ENCODE data around the gene CFLAR. TPM values are rescaled to one million over a fixed set of nuclear protein-coding genes. Genes with fewer than 3 reads are reported as not detected.

The CFLAR gene
- total RNA-seq: 46.1 and 50.0 TPM in 2 replicates
- long read RNA-seq, full-length matches to known transcripts: 38 of 68 reads
- long read RNA-seq, partial matches to known transcripts: 7 of 68 reads
- long read RNA-seq, other reads (novel, unspliced or antisense): 23 of 68 reads

DNA sequence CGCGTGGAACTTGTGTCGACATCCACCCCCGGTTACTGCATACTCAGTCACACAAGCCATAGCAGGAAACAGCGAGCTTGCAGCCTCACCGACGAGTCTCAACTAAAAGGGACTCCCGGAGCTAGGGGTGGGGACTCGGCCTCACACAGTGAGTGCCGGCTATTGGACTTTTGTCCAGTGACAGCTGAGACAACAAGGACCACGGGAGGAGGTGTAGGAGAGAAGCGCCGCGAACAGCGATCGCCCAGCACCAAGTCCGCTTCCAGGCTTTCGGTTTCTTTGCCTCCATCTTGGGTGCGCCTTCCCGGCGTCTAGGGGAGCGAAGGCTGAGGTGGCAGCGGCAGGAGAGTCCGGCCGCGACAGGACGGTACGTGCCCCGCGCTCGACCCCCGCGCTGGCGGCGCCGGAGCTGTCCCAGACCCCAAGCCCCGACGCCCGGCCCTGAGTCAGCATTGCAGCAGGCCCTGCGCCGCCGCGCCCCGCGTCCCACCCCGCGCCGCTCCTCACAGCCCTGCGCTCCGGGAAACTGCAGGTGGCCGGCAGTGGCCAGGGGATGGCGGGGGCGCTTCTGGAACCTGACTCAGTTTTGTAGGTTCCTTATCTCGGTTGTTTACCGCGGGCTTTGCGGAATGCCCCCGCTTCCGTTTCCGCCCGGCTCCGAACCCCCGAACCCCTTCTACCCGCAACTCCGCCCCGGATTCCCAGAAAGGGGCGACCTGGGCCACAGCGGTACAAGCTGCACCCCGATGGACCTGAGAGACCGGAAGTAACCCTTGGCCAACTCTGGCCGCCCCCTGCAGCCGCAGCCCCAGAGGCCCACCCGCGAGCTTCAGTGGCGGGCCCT is at the start of gene CFLAR:
Gene CFLAR (plus strand): TSS at position 50 of the 844 bp plus-strand sequence. CDS start 13,702 bp downstream, outside the sequence.
- TF ChIP-seq, protein P1, sequence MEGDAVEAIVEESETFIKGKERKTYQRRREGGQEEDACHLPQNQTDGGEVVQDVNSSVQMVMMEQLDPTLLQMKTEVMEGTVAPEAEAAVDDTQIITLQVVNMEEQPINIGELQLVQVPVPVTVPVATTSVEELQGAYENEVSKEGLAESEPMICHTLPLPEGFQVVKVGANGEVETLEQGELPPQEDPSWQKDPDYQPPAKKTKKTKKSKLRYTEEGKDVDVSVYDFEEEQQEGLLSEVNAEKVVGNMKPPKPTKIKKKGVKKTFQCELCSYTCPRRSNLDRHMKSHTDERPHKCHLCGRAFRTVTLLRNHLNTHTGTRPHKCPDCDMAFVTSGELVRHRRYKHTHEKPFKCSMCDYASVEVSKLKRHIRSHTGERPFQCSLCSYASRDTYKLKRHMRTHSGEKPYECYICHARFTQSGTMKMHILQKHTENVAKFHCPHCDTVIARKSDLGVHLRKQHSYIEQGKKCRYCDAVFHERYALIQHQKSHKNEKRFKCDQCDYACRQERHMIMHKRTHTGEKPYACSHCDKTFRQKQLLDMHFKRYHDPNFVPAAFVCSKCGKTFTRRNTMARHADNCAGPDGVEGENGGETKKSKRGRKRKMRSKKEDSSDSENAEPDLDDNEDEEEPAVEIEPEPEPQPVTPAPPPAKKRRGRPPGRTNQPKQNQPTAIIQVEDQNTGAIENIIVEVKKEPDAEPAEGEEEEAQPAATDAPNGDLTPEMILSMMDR (IDR thresholded peaks at IDR 0.05; ENCODE audit: unreplicated experiment): no peak
- H3K36me3 Mint-ChIP-seq (ENCODE audit: insufficient read depth): no peaks in the 10 kb centered on the region
- H3K27me3 Mint-ChIP-seq: no peaks in the 10 kb centered on the region
- no peaks in the 10 kb centered on the region for H3K9me3 Mint-ChIP-seq (ENCODE audit: low read depth)
- peaks cover 30% of the 10 kb centered on the region for H3K4me1 Mint-ChIP-seq (ENCODE audit: low read depth)
- H3K27ac Mint-ChIP-seq: peak within 1 kb of the TSS; percentile 99
- H3K4me3 Mint-ChIP-seq (ENCODE audit: low read depth): peak within 1 kb of the TSS; percentile 89
- DNase-seq (ENCODE audit: low spot score, unreplicated experiment): peak; percentile 40

DNA sequence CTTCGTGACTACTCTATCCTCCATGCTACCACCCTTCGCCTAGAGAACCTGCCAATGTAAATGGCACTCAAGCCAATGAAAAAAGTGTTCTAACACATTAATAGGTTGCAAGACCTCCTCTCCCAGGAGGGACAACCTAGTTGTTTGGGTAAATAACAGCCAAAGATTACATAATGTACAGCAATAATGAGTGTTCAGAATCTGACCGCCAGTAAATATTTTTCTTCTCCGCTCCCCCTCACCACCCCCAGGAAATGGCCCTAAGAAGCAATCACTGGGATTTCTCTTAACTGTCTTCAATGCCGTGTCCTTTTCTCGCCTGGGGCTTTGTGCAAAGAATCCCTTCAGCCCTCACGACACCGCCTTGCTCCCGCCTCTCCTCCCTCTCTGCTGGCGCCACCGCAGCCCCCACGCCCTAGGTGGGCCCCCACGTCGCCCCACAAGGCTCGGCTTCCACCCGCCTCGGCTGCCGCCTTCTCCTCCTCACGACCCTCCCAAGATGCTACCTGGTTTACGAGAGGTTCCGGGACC is 45.0 kb upstream of the CFLAR start:
- TF ChIP-seq, protein P1 (IDR thresholded peaks at IDR 0.05; ENCODE audit: unreplicated experiment): no peak
- Mint-ChIP-seq H3K9me3 (ENCODE audit: low read depth) (no peaks in the 10 kb centered on the region), H3K27ac (peak overlapping the region; percentile 96), H3K4me3 (ENCODE audit: low read depth) (peak overlapping the region; percentile 90), H3K27me3 (no peaks in the 10 kb centered on the region), H3K36me3 (ENCODE audit: insufficient read depth) (no peaks in the 10 kb centered on the region), H3K4me1 (ENCODE audit: low read depth) (peaks cover 24% of the 10 kb centered on the region)
- DNase-seq (ENCODE audit: low spot score, unreplicated experiment): peak; percentile 11

DNA sequence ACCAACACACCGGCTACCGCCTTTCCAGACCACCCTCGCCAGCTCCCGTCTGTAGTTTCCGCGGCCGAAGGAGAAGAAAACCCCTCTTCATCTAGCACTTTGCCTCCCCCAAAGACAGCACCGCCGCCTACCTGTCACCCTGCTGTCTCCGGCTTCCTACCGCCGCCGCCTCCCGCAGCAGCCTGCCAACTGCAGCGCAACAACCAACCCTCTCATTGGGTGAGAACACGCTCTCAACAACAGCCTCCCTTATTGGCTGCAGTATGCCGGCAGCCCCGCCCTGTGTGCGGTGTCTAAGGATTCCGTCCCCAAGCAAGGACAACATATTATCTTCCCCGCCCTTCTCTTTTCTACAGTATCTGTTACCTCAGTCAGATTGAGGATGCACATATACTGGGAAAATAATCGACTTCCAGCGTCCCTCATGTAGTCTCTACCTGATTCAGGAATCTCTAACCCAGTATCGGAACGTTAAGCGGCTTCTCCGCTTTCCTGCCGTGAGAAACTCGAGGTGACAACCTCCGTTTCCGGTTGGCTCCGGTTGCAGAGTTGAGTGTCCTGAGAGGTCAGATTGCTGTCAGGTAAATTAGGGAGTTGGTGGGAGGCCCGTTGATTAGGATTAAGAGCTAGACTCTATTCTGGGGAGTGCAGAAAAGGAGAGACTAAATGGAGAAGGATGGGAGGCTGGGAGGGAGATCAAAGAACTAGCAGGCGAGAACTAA is 44.3 kb upstream of the CFLAR start, which contains the start of the genes HYCC2 and NDUFB3:
Gene HYCC2 (minus strand): TSS at position 193 of the 722 bp plus-strand sequence. CDS start 47,662 bp downstream, outside the sequence.
Gene NDUFB3 (plus strand): TSS at position 523 of the 722 bp plus-strand sequence. CDS start 6,882 bp downstream, outside the sequence.
- Mint-ChIP-seq H3K4me1 (ENCODE audit: low read depth) (peaks cover 24% of the 10 kb centered on the region), H3K36me3 (ENCODE audit: insufficient read depth) (no peaks in the 10 kb centered on the region), H3K9me3 (ENCODE audit: low read depth) (no peaks in the 10 kb centered on the region), H3K4me3 (ENCODE audit: low read depth) (peak within 1 kb of the TSS; percentile 90), H3K27me3 (no peaks in the 10 kb centered on the region), H3K27ac (peak within 1 kb of the TSS; percentile 96)
- DNase-seq (ENCODE audit: low spot score, unreplicated experiment): peak; percentile 76
- TF ChIP-seq, protein P1 (IDR thresholded peaks at IDR 0.05; ENCODE audit: unreplicated experiment): peak; percentile 31

DNA sequence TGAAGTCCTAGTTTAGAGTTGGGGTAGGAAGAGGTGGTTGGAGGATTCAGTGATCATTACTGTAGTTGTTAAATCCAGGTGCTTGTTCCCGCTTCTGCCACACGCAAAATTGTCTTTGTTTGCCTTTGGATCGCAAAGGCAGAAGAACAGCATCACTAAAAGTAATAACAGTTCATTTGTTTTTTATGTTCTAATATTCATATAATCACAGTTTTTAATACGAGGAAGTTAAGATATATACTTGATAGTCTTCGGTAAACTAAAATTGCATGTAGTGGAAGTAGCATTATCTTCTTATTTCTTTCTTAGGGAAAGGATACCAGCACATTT is 43.8 kb upstream of the CFLAR start:
- Mint-ChIP-seq H3K4me3 (ENCODE audit: low read depth) (peak overlapping the region; percentile 90), H3K4me1 (ENCODE audit: low read depth) (peaks cover 24% of the 10 kb centered on the region), H3K9me3 (ENCODE audit: low read depth) (no peaks in the 10 kb centered on the region), H3K27me3 (no peaks in the 10 kb centered on the region), H3K36me3 (ENCODE audit: insufficient read depth) (no peaks in the 10 kb centered on the region), H3K27ac (peak overlapping the region; percentile 96)
- TF ChIP-seq, protein P1 (IDR thresholded peaks at IDR 0.05; ENCODE audit: unreplicated experiment): no peak
- DNase-seq (ENCODE audit: low spot score, unreplicated experiment): no peak

DNA sequence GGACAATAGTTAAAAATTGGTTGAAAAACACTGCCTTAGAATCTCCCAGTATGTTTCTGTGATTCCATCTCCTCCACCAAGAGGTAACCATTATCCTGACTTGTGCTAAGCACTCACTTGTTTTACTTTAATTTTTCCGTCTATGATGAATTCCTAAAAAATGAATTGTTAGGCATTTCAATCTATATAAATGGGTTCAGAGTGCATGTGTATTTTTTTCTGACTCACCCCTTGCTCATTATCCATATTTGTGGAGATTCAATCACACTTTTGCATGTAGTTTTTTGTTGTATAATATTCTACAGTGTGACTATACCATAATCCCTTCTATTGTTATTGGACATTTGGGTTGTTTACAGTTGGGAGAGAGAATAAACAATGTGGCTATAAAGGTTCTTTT is 42.9 kb upstream of the CFLAR start:
- Mint-ChIP-seq H3K27ac (peak overlapping the region; percentile 63), H3K27me3 (no peaks in the 10 kb centered on the region), H3K36me3 (ENCODE audit: insufficient read depth) (no peaks in the 10 kb centered on the region), H3K9me3 (ENCODE audit: low read depth) (no peaks in the 10 kb centered on the region), H3K4me3 (ENCODE audit: low read depth) (peak overlapping the region; percentile 90), H3K4me1 (ENCODE audit: low read depth) (peaks cover 24% of the 10 kb centered on the region)
- no peak for DNase-seq (ENCODE audit: low spot score, unreplicated experiment)
- TF ChIP-seq, protein P1 (IDR thresholded peaks at IDR 0.05; ENCODE audit: unreplicated experiment): no peak
